Measurements from ENCODE around the gene HSPA14. TPM values are rescaled to one million over a fixed set of nuclear protein-coding genes. Genes with fewer than 3 reads are reported as not detected.
"Not testable (repeated sequence)": the region's sequence is repeated elsewhere in the genome, so short reads cannot be mapped to it uniquely, and the experiment has no call there.

The HSPA14 gene
- total RNA-seq, 1 experiment from 2014 or later = 17.5 TPM

DNA sequence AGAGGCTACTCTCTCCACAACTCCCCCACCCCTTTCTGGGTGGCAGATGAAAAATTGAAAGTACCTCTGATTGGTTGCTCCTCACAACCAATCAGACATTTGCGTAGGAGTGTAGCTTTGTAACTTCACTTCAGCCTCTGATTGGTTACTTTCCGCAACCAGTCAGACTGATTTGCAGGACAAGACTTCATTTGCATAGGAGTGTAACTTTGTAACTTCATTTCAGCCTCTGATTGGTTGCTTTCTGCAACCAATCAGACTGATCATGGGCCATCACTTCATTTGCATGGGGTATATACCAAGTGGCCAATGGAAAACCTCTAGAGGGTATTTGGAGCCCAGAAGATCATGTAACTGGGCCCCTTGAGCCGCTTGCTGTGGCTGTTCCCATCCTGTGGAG, 25.8 kb upstream of the HSPA14 start:
- H3K4me2 ChIP-seq (ENCODE audit: low read length) = no peak overlapping the region
- no peak overlapping the region for H3K4me3 ChIP-seq (ENCODE audit: low read length)
- H3K27ac ChIP-seq (ENCODE audit: low read length) = no peak overlapping the region
- intact Hi-C loops (cut with micrococcal nuclease) = no loop called here
- no TSS peak for BruUV-seq (replicated peaks)
- H2AFZ ChIP-seq (ENCODE audit: low read length) = no peak overlapping the region
- ATAC-seq = no peak
- no peaks in the 10 kb centered on the region for H3K9me2 ChIP-seq (replicated peaks; ENCODE audit: low read length)
- H4K20me1 ChIP-seq (ENCODE audit: low read length) = no peaks in the 10 kb centered on the region
- DNase-seq = no peak
- no peaks in the 10 kb centered on the region for H3K9me3 ChIP-seq (ENCODE audit: low read length)
- H3K27me3 ChIP-seq (ENCODE audit: low read length) = no peaks in the 10 kb centered on the region
- peaks cover 6% of the 10 kb centered on the region; the same call in 1 of the 2 replicates for H3K4me1 ChIP-seq (ENCODE audit: insufficient read depth, low read length)
- H3K9ac ChIP-seq (ENCODE audit: low read length) = no peak overlapping the region
- H3K79me2 ChIP-seq (ENCODE audit: low read length) = no peaks in the 10 kb centered on the region
- TF ChIP-seq EZH2 (IDR thresholded peaks at IDR 0.05; ENCODE audit: low read length, unreplicated experiment) (no peak), EZH2phosphoT487 (IDR thresholded peaks at IDR 0.05; ENCODE audit: borderline replicate concordance, low read length) (no peak)
- TF ChIP-seq, protein P1, sequence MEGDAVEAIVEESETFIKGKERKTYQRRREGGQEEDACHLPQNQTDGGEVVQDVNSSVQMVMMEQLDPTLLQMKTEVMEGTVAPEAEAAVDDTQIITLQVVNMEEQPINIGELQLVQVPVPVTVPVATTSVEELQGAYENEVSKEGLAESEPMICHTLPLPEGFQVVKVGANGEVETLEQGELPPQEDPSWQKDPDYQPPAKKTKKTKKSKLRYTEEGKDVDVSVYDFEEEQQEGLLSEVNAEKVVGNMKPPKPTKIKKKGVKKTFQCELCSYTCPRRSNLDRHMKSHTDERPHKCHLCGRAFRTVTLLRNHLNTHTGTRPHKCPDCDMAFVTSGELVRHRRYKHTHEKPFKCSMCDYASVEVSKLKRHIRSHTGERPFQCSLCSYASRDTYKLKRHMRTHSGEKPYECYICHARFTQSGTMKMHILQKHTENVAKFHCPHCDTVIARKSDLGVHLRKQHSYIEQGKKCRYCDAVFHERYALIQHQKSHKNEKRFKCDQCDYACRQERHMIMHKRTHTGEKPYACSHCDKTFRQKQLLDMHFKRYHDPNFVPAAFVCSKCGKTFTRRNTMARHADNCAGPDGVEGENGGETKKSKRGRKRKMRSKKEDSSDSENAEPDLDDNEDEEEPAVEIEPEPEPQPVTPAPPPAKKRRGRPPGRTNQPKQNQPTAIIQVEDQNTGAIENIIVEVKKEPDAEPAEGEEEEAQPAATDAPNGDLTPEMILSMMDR (conservative IDR thresholded peaks at IDR 0.05; ENCODE audit: low read depth, low read length) = no peak
- H3K36me3 ChIP-seq (ENCODE audit: low read depth, low read length) = no peaks in the 10 kb centered on the region
- H3F3A ChIP-seq (ENCODE audit: low read length, unreplicated experiment) = no peaks in the 10 kb centered on the region
- POLR2A ChIA-PET (ENCODE audit: unreplicated experiment) = no interaction called here
- CTCF ChIA-PET = no interaction called here

DNA sequence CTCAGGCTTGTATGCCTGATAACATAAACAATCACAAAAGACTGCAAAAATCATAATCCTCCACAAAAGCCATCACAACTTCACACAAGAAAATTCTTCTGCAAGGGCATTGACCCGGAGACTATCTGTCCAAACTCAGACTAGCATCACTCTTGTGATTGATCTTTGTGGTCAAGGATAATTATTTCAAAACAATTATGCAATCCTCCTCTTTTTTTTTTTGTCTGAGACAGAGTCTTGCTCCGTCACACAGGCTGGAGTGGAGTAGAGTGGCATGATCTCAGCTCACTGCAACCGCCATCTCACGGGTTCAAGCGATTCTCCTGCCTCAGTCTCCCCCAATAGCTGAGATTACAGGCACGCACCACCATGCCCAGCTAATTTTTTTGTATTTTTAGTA, 22.4 kb upstream of the HSPA14 start:
- BruUV-seq (replicated peaks) = no TSS peak
- no peaks in the 10 kb centered on the region for H3K9me2 ChIP-seq (replicated peaks; ENCODE audit: low read length)
- no peak for TF ChIP-seq EZH2 (IDR thresholded peaks at IDR 0.05; ENCODE audit: low read length, unreplicated experiment)
- TF ChIP-seq, protein P1 (conservative IDR thresholded peaks at IDR 0.05; ENCODE audit: low read depth, low read length) = no peak
- H3K4me3 ChIP-seq (ENCODE audit: low read length) = no peak overlapping the region
- ChIA-PET CTCF (no interaction called here), POLR2A (ENCODE audit: unreplicated experiment) (no interaction called here)
- intact Hi-C loops (cut with micrococcal nuclease) = no loop called here
- no peaks in the 10 kb centered on the region for H4K20me1 ChIP-seq (ENCODE audit: low read length)
- no peak overlapping the region for H3K9ac ChIP-seq (ENCODE audit: low read length)
- H3K27me3 ChIP-seq (ENCODE audit: low read length) = no peaks in the 10 kb centered on the region
- peaks cover 18% of the 10 kb centered on the region for H3K4me1 ChIP-seq (ENCODE audit: insufficient read depth, low read length)
- no peaks in the 10 kb centered on the region for H3F3A ChIP-seq (ENCODE audit: low read length, unreplicated experiment)
- ATAC-seq (no peak), DNase-seq (no peak)
- no peak overlapping the region for H2AFZ ChIP-seq (ENCODE audit: low read length)
- no peaks in the 10 kb centered on the region for H3K36me3 ChIP-seq (ENCODE audit: low read depth, low read length)
- no peak overlapping the region for H3K4me2 ChIP-seq (ENCODE audit: low read length)
- no peaks in the 10 kb centered on the region for H3K79me2 ChIP-seq (ENCODE audit: low read length)
- H3K27ac ChIP-seq (ENCODE audit: low read length) = no peak overlapping the region
- H3K9me3 ChIP-seq (ENCODE audit: low read length) = no peaks in the 10 kb centered on the region

DNA sequence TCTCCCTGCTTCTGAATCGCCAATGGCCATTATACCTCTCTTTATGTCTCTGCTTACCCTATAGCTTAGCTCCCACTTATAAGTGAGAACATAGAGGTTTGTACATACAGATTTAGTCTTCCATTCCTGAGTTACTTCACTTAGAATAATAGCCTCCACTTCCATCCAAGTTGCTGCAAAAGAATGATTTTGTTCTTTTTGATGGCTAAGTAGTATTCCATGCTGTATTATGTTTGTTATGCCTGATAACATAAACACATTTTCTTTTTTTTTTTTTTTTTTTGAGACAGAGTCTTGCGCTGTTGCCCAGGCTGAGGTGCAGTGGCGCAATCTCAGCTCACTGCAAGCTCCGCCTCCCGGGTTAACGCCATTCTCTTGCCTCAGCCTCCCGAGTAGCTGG, 21.4 kb upstream of the HSPA14 start:
- DNase-seq; CTCF ChIA-PET; H3K4me2 ChIP-seq (ENCODE audit: low read length); H3K9me3 ChIP-seq (ENCODE audit: low read length); H3K27me3 ChIP-seq (ENCODE audit: low read length); H3K9ac ChIP-seq (ENCODE audit: low read length); H3K36me3 ChIP-seq (ENCODE audit: low read depth, low read length); H3K9me2 ChIP-seq (replicated peaks; ENCODE audit: low read length); H2AFZ ChIP-seq (ENCODE audit: low read length); H3K4me3 ChIP-seq (ENCODE audit: low read length); BruUV-seq (replicated peaks); H4K20me1 ChIP-seq (ENCODE audit: low read length); H3K79me2 ChIP-seq (ENCODE audit: low read length); H3K27ac ChIP-seq (ENCODE audit: low read length); H3F3A ChIP-seq (ENCODE audit: low read length, unreplicated experiment); intact Hi-C loops (cut with micrococcal nuclease); POLR2A ChIA-PET (ENCODE audit: unreplicated experiment); ATAC-seq: not testable (repeated sequence)
- H3K4me1 ChIP-seq (ENCODE audit: insufficient read depth, low read length) = peaks cover 19% of the 10 kb centered on the region
